ENCODE data around the gene SMARCC1.

GRCh38 chr3:47669026-47669749 is 112.5 kb downstream of the SMARCC1 start:
- TF ChIP-seq, protein P1, sequence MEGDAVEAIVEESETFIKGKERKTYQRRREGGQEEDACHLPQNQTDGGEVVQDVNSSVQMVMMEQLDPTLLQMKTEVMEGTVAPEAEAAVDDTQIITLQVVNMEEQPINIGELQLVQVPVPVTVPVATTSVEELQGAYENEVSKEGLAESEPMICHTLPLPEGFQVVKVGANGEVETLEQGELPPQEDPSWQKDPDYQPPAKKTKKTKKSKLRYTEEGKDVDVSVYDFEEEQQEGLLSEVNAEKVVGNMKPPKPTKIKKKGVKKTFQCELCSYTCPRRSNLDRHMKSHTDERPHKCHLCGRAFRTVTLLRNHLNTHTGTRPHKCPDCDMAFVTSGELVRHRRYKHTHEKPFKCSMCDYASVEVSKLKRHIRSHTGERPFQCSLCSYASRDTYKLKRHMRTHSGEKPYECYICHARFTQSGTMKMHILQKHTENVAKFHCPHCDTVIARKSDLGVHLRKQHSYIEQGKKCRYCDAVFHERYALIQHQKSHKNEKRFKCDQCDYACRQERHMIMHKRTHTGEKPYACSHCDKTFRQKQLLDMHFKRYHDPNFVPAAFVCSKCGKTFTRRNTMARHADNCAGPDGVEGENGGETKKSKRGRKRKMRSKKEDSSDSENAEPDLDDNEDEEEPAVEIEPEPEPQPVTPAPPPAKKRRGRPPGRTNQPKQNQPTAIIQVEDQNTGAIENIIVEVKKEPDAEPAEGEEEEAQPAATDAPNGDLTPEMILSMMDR (conservative IDR thresholded peaks at IDR 0.05; ENCODE audit: low read depth, low read length) = no peak
- no peak for TF ChIP-seq EZH2 (IDR thresholded peaks at IDR 0.05; ENCODE audit: low read length, unreplicated experiment)
